ENCODE results near the gene PYDC1. TPM values are rescaled to one million over a fixed set of nuclear protein-coding genes. Genes with fewer than 3 reads are reported as not detected.

PYDC1 gene
- polyA plus RNA-seq, 1 experiment, result not detected

GRCh38 chr16:31238041-31238440 is 21.1 kb upstream of the PYDC1 start:
- DNase-seq (ENCODE audit: low read depth, low spot score), result no peak
- ChIA-PET POLR2A (no interaction called here), CTCF (no interaction called here)
- H3K27me3 ChIP-seq (ENCODE audit: control insufficient read depth, insufficient read depth, low read length), result peaks cover 2% of the 10 kb centered on the region
- no peak overlapping the region for H3K4me3 ChIP-seq (ENCODE audit: low read depth, low read length)
- no peaks in the 10 kb centered on the region for H3K9me3 ChIP-seq (ENCODE audit: control insufficient read depth, insufficient read depth, low read length)
- no peak overlapping the region for H3K27ac ChIP-seq (ENCODE audit: low read depth, low read length)
- TF ChIP-seq, protein P1, sequence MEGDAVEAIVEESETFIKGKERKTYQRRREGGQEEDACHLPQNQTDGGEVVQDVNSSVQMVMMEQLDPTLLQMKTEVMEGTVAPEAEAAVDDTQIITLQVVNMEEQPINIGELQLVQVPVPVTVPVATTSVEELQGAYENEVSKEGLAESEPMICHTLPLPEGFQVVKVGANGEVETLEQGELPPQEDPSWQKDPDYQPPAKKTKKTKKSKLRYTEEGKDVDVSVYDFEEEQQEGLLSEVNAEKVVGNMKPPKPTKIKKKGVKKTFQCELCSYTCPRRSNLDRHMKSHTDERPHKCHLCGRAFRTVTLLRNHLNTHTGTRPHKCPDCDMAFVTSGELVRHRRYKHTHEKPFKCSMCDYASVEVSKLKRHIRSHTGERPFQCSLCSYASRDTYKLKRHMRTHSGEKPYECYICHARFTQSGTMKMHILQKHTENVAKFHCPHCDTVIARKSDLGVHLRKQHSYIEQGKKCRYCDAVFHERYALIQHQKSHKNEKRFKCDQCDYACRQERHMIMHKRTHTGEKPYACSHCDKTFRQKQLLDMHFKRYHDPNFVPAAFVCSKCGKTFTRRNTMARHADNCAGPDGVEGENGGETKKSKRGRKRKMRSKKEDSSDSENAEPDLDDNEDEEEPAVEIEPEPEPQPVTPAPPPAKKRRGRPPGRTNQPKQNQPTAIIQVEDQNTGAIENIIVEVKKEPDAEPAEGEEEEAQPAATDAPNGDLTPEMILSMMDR (IDR thresholded peaks at IDR 0.05; ENCODE audit: low read depth, low read length), result no peak

- TF ChIP-seq, protein P1 (IDR thresholded peaks at IDR 0.05; ENCODE audit: low read depth, low read length), result no peak
Measured at GRCh38 chr16:31229501-31229900, 12.6 kb upstream of the PYDC1 start.

DNA sequence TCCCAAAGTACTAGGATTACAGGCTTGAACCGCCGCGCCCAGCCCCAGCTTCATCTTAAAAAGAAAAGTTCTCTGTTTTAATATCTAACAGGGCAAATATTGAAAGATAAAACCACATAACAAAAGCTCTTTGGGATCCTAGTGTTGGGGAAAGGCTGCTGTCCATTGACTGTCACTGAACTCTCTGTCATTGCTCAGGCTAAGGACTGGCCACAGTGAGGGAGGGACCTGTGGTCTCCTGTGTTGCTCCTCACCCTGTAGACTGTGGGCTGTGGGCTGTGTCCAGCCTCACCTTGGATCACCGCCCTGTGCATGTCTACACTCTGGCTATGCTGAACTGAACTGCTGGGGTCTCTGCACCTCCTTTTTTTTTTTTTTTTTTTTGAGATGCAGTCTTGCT is 11.3 kb upstream of the PYDC1 start:
- TF ChIP-seq, protein P1 (IDR thresholded peaks at IDR 0.05; ENCODE audit: low read depth, low read length), result no peak
- Histone ChIP-seq H3K4me3 (ENCODE audit: low read depth, low read length) (no peak overlapping the region), H3K27me3 (ENCODE audit: control insufficient read depth, insufficient read depth, low read length) (no peaks in the 10 kb centered on the region), H3K27ac (ENCODE audit: low read depth, low read length) (no peak overlapping the region), H3K9me3 (ENCODE audit: control insufficient read depth, insufficient read depth, low read length) (peaks cover 4% of the 10 kb centered on the region; the same call in 1 of the 2 replicates)
- CTCF ChIA-PET, result no interaction called here
- POLR2A ChIA-PET, result no interaction called here
- DNase-seq (ENCODE audit: low read depth, low spot score), result no peak

More at GRCh38 chr16:31229501-31229900, 12.6 kb upstream of the PYDC1 start:
- H3K27me3 ChIP-seq (ENCODE audit: control insufficient read depth, insufficient read depth, low read length), result no peaks in the 10 kb centered on the region
- ChIA-PET POLR2A (no interaction called here), CTCF (no interaction called here)
- H3K9me3 ChIP-seq (ENCODE audit: control insufficient read depth, insufficient read depth, low read length), result peaks cover 4% of the 10 kb centered on the region; the same call in 1 of the 2 replicates
- no peak for DNase-seq (ENCODE audit: low read depth, low spot score)
- H3K4me3 ChIP-seq (ENCODE audit: low read depth, low read length), result no peak overlapping the region
- no peak overlapping the region for H3K27ac ChIP-seq (ENCODE audit: low read depth, low read length)

DNA sequence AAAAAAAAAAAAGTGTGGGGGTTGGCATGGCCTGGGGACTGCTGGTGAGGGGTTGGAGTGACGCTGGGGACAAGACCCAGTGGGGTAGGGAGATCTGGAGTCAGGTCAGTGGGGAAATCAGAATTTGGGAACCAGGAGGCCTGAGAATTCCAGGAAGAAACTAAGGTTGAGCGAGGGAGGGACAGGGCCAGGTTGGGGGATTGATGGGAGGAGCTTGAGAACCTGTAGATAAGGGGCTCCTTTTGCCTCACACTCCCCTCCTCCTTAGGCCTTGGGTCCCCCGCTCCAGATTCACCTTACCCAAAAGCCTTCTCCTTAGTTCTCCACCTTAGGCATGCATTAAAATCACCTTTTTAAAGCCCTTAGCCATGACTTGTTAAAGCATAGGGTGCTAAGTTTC is 8.3 kb upstream of the PYDC1 start:
- CTCF ChIA-PET, result no interaction called here

DNA sequence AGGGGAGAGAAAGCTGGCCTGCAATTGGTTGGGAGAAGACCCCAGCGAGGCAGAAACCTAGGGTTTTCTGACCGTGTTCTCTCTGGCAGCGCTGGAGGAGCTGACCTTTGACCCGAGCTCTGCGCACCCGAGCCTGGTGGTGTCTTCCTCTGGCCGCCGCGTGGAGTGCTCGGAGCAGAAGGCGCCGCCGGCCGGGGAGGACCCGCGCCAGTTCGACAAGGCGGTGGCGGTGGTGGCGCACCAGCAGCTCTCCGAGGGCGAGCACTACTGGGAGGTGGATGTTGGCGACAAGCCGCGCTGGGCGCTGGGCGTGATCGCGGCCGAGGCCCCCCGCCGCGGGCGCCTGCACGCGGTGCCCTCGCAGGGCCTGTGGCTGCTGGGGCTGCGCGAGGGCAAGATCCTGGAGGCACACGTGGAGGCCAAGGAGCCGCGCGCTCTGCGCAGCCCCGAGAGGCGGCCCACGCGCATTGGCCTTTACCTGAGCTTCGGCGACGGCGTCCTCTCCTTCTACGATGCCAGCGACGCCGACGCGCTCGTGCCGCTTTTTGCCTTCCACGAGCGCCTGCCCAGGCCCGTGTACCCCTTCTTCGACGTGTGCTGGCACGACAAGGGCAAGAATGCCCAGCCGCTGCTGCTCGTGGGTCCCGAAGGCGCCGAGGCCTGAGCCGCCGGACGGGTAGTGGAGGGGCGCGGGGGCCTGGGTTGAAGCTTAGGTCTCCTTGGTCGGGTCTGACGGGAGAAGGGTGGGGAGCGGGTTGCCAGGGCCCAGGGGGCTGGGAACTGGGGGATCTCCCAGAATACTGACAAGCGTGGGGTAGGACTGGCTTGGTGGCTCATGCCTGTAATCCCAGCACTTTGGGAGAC is 7.4 kb upstream of the PYDC1 start:
- no peak overlapping the region for H3K27ac ChIP-seq (ENCODE audit: low read depth, low read length)
- H3K9me3 ChIP-seq (ENCODE audit: control insufficient read depth, insufficient read depth, low read length), result no peaks in the 10 kb centered on the region; the same call in 1 of the 2 replicates
- ChIA-PET POLR2A (no interaction called here), CTCF (no interaction called here)
- H3K27me3 ChIP-seq (ENCODE audit: control insufficient read depth, insufficient read depth, low read length), result no peaks in the 10 kb centered on the region
- TF ChIP-seq, protein P1 (IDR thresholded peaks at IDR 0.05; ENCODE audit: low read depth, low read length), result no peak
- no peak overlapping the region for H3K4me3 ChIP-seq (ENCODE audit: low read depth, low read length)
- DNase-seq (ENCODE audit: low read depth, low spot score), result no peak

More for the DNA sequence above, 8.3 kb upstream of the PYDC1 start:
- POLR2A ChIA-PET, result no interaction called here
- Histone ChIP-seq H3K9me3 (ENCODE audit: control insufficient read depth, insufficient read depth, low read length) (no peaks in the 10 kb centered on the region; the same call in 1 of the 2 replicates), H3K4me3 (ENCODE audit: low read depth, low read length) (no peak overlapping the region), H3K27ac (ENCODE audit: low read depth, low read length) (no peak overlapping the region), H3K27me3 (ENCODE audit: control insufficient read depth, insufficient read depth, low read length) (no peaks in the 10 kb centered on the region)
- no peak for DNase-seq (ENCODE audit: low read depth, low spot score)
- TF ChIP-seq, protein P1 (IDR thresholded peaks at IDR 0.05; ENCODE audit: low read depth, low read length), result no peak
